ENCODE data around the gene TNNC2.
"Not testable (repeated sequence)": the region's sequence is repeated elsewhere in the genome, so short reads cannot be mapped to it uniquely, and the experiment has no call there.

The TNNC2 gene

DNA sequence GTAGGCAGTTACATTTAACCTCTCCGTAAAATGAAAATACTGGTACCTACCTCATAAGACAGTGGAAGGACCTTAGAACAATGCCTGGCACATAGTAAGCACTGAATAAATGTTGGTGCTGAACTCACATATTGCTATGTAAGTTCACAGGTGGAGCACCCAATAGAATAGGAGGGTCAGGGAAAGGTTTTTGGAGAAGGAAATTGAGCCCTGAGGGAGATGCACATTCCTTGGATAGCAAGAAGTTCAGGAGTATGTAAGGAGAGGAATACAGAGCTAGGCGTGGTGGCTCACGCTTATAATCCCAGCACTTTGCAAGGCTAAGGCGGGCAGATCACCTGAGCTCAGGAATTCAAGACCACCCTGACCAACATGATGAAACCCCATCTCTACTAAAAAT, 7.6 kb downstream of the TNNC2 start:
- no peak overlapping the region for H3K27ac Mint-ChIP-seq
- no peak for DNase-seq
- H3K4me1 Mint-ChIP-seq, result peaks cover 16 to 22% of the 10 kb centered on the region in 2 donors
- peaks cover 28 to 33% of the 10 kb centered on the region in 2 donors for H3K27me3 Mint-ChIP-seq
- no peaks in the 10 kb centered on the region for H3K36me3 Mint-ChIP-seq
- H3K9me3 Mint-ChIP-seq, result peaks cover 0 to 6% of the 10 kb centered on the region in 2 donors
- H3K4me3 Mint-ChIP-seq, result no peak overlapping the region
- no peak for ATAC-seq (replicated peaks)

DNA sequence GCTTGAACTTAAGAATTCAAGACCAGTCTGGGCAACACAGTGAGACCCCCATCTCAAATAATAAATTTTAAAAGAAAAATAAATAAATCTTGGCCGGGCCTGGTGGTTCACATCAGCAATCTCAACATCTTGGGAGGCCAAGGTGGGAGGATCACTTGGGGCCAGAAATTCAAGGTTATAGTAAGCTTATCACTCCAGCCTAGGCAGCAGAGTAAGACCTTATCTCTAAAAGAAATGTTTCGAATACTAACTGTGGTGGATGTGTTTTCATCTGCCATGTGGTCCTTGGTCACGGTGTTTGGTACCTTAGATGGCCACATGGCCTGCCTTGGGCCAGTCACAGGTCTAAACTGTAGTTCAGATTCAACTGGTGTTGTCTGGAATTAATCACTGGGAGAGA, 8.9 kb downstream of the TNNC2 start:
- ATAC-seq (replicated peaks), result no peak
- Mint-ChIP-seq H3K4me1 (peaks cover 10 to 12% of the 10 kb centered on the region in 2 donors), H3K27me3 (peaks cover 17 to 21% of the 10 kb centered on the region in 2 donors), H3K27ac (no peak overlapping the region), H3K36me3 (no peaks in the 10 kb centered on the region), H3K4me3 (no peak overlapping the region), H3K9me3 (no peaks in the 10 kb centered on the region)
- no peak for DNase-seq

DNA sequence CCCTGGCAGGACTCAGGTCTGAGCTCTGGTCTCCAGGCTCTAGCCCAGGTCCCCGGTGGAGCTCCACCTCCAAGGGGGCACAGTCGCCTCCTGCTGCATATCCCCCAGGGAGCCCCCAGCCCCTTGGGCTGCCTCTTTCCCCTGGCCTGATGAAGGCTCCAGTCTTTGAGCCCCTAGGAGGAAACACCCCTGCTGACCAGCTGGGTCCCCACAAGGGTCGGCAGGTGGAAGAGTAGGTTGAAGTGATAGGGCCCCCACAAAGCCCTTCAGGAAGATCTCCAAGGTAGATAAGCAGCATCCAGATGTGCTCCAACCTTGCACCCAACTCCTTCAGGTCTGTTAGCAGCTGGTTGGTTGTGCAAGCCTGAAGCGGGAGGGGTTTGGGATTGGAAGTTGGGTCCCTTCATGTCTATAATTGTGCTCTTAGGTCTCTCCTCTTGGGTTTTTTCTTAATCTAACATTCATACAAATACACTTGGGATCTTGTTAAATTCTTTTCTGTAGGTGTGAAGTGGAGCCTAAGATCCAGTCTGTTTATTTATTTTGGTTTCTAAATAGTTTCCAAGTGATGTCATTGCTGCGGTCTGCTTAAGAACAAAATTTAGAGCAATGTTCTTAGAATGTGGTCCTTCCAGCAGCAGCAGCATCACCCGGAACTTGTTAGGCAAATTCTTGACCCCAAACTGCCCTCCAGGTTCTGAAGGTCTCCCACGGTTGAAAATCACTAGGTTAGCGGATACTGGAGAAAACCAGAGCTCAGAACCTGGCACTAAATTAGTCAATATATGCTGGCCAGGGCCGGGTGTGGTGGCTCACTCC, 9.5 kb downstream of the TNNC2 start:
- H3K27me3 Mint-ChIP-seq, result peaks cover 13 to 15% of the 10 kb centered on the region in 2 donors
- H3K9me3 Mint-ChIP-seq, result no peaks in the 10 kb centered on the region
- H3K4me3 Mint-ChIP-seq, result no peak overlapping the region
- no peak overlapping the region for H3K27ac Mint-ChIP-seq
- ATAC-seq (replicated peaks) (no peak), DNase-seq (no peak)
- no peaks in the 10 kb centered on the region for H3K36me3 Mint-ChIP-seq
- peaks cover 10% of the 10 kb centered on the region in 2 donors for H3K4me1 Mint-ChIP-seq

DNA sequence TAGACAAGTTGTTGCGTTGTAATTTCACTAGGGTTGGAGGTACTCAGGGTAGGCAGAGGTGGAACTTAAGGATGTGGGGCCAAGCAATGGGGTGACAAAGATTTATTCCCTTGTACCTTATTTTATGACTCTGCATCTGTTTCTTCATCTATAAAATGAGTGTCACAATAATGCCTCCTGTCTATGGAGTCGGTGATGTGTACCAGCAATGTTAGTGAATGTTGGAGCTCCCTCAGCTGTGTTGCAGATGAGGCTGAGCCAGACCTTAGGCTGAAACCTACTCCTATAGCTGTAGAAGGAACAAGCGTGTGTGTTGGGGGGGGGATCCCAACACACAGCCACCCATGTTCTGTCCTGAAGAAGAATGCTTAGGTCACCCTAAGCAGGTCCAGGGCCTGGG, 10.2 kb downstream of the TNNC2 start:
- Mint-ChIP-seq H3K9me3 (no peaks in the 10 kb centered on the region), H3K4me3 (no peak overlapping the region), H3K27ac (no peak overlapping the region), H3K36me3 (peaks cover 0 to 3% of the 10 kb centered on the region in 2 donors), H3K4me1 (peaks cover 12 to 16% of the 10 kb centered on the region in 2 donors), H3K27me3 (peaks cover 6 to 8% of the 10 kb centered on the region in 2 donors)
- ATAC-seq (replicated peaks), result no peak
- no peak for DNase-seq

DNA sequence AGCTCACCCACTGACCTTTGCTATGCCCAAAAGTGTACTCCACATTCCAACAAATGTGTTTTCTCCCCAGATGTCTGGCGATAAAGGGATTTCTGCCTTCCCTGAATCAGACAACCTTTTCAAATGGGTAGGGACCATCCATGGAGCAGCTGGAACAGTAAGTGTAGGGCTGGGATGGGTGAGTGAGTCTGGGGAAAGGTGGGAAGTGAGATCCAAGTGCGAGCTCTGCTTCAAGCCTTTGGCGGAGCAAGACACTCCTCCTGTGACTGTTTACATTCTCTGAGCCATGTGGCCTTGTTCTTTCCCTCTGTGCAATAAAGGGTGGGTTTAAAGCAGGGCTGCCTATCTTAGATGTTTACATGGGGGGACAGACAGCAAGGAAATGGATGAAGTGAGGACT, 12.8 kb downstream of the TNNC2 start:
- ATAC-seq (replicated peaks) (no peak), DNase-seq (no peak)
- Mint-ChIP-seq H3K27ac (no peak overlapping the region), H3K27me3 (no peaks in the 10 kb centered on the region), H3K4me1 (peaks cover 10 to 13% of the 10 kb centered on the region in 2 donors), H3K4me3 (no peak overlapping the region), H3K36me3 (peaks cover 16 to 25% of the 10 kb centered on the region in 2 donors), H3K9me3 (no peaks in the 10 kb centered on the region)

DNA sequence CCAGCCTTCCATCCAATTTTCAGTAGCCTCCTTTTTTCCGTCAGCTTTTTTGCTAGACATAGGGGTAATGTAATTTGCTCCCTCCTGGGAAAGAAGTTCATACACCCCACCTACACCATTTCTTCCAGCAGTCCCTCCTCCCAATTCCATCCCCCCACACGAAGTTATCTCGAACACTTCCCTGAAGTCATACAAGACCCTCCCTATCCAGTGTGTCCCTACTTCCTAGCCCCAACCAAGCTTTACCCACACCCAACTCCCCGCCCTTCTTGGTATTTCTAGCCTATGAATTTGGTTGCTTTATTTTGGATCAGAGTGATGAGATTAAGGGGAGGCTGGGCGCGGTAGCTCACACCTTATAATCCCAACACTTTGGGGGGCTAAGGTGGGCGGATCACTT, 13.6 kb downstream of the TNNC2 start:
- Mint-ChIP-seq H3K36me3 (peaks cover 18 to 28% of the 10 kb centered on the region in 2 donors), H3K4me1 (peaks cover 9 to 13% of the 10 kb centered on the region in 2 donors), H3K27me3 (no peaks in the 10 kb centered on the region), H3K9me3 (no peaks in the 10 kb centered on the region), H3K4me3 (peak overlapping the region; percentile 88 to 93), H3K27ac (peak overlapping the region; percentile 54)
- DNase-seq (no peak), ATAC-seq (replicated peaks) (no peak)

DNA sequence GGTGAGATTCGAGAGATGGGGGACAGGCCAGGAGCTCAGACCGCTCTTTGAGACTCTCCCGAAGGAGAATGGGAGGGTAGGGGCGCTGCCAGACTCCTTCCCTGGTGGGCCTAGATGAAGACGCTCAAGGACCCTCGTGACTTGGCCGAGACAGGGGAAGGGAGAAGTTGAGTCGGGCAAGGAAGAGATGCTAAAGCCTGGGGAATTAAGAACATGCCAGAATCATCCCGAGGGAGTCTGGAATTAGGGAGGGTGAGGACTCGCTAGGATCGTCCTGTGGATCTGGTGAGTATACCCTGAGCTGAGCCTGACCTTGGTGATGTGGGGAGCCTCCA, 14.1 kb downstream of the TNNC2 start:
- ATAC-seq (replicated peaks), result no peak
- H3K36me3 Mint-ChIP-seq, result peaks cover 18 to 31% of the 10 kb centered on the region in 2 donors
- peak overlapping the region; percentile 88 to 93 for H3K4me3 Mint-ChIP-seq
- H3K27ac Mint-ChIP-seq, result peak overlapping the region; percentile 87
- DNase-seq, result no peak
- H3K27me3 Mint-ChIP-seq, result no peaks in the 10 kb centered on the region
- peaks cover 8 to 13% of the 10 kb centered on the region in 2 donors for H3K4me1 Mint-ChIP-seq
- H3K9me3 Mint-ChIP-seq, result no peaks in the 10 kb centered on the region

DNA sequence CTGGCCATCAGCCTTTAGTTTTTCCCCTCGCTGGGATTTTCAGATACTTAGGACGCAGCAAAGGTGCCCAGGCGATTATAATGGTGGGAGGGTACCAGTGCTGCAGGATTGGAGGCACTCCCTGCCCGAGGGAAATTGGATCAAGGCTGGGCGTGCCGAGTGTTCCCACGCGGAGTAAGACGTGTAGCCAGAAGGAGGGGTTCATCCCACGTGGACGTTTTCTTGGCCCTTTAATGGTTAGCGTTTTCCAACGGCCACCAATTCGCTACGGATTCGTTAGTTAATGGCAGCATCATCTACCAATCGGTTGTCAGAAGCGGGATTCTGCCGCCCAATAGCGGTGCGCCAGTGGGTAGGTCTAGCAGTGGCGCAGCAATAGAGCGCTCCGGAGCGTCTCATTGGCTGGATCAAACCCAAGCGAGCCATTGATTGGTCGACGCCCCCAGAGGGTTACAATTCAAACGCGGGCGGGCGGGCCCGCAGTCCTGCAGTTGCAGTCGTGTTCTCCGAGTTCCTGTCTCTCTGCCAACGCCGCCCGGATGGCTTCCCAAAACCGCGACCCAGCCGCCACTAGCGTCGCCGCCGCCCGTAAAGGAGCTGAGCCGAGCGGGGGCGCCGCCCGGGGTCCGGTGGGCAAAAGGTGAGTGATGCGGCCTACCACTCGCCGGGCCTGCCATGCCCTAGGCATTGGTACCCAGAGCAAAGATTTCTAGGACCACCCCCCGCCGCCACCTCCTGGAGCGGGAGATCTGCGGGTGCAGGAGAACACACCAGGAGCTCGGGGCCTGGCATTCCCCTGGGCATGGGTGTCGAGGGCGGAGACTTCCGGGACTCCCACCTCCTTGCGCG, 14.7 kb downstream of the TNNC2 start, which contains the start of gene UBE2C:
Gene UBE2C (plus strand): TSS at position 488 of the 849 bp plus-strand sequence. CDS start 52 bp downstream, at position 540.
- peak within 1 kb of the TSS; percentile 87 for H3K27ac Mint-ChIP-seq

DNA sequence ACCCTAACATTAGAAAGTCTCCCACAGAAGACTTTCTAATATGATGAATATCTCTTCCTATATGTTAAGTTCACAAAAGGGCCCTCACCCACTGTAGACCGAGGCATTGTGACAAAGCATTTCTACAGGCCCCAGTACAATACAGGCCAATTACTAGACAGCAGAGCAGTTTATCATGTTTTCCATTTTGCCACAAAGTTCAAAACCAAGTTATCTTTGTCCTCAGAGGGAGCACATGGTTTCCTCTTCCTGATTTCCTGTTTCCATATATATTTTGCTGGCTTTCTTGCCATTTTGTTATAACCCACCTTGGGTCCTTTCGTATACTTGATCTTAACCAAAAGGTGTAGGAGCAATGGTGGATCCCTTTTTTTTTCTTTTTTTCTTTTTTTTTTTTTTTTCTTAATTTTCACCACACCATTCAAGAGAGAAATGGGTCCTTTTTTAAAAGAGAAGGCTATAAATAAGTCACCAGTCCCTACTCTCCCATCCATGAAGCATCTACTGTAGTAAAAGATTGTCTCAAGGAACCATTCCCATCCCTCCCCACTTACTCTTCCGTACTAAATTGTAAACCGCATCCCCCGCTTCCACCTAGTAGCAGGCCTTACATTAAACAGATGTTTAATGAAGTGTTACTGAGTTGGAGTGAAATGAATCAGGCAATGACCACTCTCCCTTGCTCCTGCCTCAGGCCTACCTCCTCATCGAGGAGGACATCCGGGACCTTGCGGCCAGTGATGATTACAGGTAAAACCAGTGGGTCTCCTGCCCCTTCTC, 16.7 kb downstream of the TNNC2 start:
- ATAC-seq (replicated peaks) (no peak), DNase-seq (no peak)
- peaks cover 8 to 13% of the 10 kb centered on the region in 2 donors for H3K4me1 Mint-ChIP-seq
- H3K27ac Mint-ChIP-seq, result no peak overlapping the region
- no peak overlapping the region for H3K4me3 Mint-ChIP-seq
- peaks cover 23 to 38% of the 10 kb centered on the region in 2 donors for H3K36me3 Mint-ChIP-seq
- no peaks in the 10 kb centered on the region for H3K9me3 Mint-ChIP-seq
- H3K27me3 Mint-ChIP-seq, result no peaks in the 10 kb centered on the region

More for the DNA sequence above, 14.7 kb downstream of the TNNC2 start, which contains the start of gene UBE2C:
- Mint-ChIP-seq H3K9me3 (no peaks in the 10 kb centered on the region), H3K4me1 (peaks cover 8 to 13% of the 10 kb centered on the region in 2 donors), H3K36me3 (peaks cover 18 to 33% of the 10 kb centered on the region in 2 donors), H3K4me3 (peak within 1 kb of the TSS; percentile 88 to 93), H3K27me3 (no peaks in the 10 kb centered on the region)
- ATAC-seq (replicated peaks) (peak; percentile 99 to 100), DNase-seq (peak; percentile 95)

DNA sequence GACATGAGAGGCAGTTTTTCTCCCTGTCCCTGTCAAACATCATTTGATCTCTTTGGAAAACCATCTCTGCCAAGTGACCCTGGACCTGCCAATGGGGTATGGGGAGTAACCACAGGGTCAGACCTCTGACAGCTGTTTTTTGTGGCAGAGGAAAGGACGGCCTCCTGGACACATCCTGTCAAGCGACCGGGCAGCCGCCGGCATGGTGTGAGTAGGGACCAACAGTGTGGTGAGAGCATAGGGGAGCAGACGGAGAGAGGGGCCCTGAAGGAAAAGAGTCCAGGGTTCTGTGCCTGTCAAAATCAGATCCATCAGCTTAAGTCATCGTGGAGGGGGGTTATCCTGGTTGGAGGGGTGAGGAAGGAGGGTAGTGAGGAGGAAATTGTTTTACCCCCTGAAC, 25.3 kb downstream of the TNNC2 start:
- DNase-seq, result no peak
- ATAC-seq (replicated peaks), result no peak
- peaks cover 6 to 13% of the 10 kb centered on the region in 2 donors for H3K4me1 Mint-ChIP-seq
- H3K9me3 Mint-ChIP-seq, result no peaks in the 10 kb centered on the region
- no peaks in the 10 kb centered on the region for H3K27me3 Mint-ChIP-seq
- no peak overlapping the region for H3K27ac Mint-ChIP-seq
- peaks cover 27 to 41% of the 10 kb centered on the region in 2 donors for H3K36me3 Mint-ChIP-seq
- no peak overlapping the region for H3K4me3 Mint-ChIP-seq

DNA sequence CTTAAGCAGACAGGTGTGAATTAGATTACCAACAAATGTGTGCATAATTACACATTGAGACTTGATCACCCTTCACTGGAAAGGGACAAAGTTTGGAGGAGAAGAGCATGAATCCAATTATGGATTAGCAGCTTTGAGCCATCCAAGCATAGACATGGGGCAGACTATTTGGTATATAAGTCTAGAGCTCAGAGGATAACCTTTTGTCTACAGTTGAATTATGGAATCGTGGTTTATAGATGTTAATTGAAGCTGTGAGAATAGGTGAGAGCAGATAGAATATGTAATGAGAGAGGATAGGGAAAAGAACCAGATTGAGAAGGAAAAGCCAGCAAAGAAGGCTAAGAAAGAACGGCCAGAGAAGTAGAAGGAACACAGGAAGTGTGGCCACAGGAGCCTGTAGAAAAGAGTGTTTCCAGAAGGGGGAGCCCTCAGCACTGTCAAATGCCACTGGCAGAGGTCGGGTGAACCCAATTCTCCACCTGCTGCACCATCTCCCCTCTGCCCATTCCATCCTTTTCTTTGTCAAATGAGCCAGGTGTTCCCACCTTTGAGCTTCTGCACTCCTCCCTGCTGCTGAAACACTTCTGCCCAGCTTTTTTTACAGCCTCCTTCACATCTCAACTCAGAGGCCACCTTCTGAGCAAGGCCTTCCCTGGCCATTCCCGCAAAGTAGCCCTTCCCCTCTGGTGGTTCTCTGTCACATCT, 28.0 kb downstream of the TNNC2 start:
- peaks cover 20 to 47% of the 10 kb centered on the region in 2 donors for H3K36me3 Mint-ChIP-seq
- H3K4me3 Mint-ChIP-seq, result no peak overlapping the region
- H3K4me1 Mint-ChIP-seq, result peaks cover 10 to 13% of the 10 kb centered on the region in 2 donors
- DNase-seq, result peak; percentile 24
- ATAC-seq (replicated peaks), result peak; percentile 79 to 81
- peak overlapping the region; percentile 38 for H3K27ac Mint-ChIP-seq
- no peaks in the 10 kb centered on the region for H3K27me3 Mint-ChIP-seq
- no peaks in the 10 kb centered on the region for H3K9me3 Mint-ChIP-seq

DNA sequence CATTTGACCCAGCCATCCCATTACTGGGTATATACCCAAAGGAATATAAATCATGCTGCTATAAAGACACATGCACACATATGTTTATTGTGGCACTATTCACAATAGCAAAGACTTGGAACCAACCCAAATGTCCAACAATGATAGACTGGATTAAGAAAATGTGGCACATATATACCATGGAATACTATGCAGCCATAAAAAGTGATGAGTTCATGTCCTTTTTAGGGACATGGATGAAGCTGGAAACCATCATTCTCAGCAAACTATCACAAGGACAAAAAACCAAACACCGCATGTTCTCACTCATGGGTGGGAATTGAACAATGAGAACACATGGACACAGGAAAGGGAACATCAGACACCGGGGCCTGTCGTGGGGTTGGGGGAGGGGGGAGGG, 29.2 kb downstream of the TNNC2 start:
- H3K9me3 Mint-ChIP-seq; ATAC-seq (replicated peaks); DNase-seq; H3K27me3 Mint-ChIP-seq; H3K4me3 Mint-ChIP-seq; H3K27ac Mint-ChIP-seq: not testable (repeated sequence)
- Mint-ChIP-seq H3K4me1 (peaks cover 10 to 15% of the 10 kb centered on the region in 2 donors), H3K36me3 (peaks cover 15 to 47% of the 10 kb centered on the region in 2 donors)

DNA sequence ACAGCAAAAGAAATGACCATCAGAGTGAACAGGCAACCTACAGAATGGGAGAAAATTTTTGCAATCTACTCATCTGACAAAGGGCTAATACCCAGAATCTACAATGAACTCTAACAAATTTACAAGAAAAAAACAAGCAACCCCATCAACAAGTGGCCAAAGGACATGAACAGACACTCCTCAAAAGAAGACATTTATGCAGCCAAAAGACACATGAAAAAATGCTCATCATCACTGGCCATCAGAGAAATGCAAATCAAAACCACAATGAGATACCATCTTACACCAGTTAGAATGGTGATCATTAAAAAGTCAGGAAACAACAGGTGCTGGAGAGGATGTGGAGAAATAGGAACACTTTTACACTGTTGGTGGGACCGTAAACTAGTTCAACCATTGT, 29.6 kb downstream of the TNNC2 start:
- H3K4me1 Mint-ChIP-seq, result peaks cover 14 to 20% of the 10 kb centered on the region in 2 donors
- not testable (repeated sequence) for H3K9me3 Mint-ChIP-seq; DNase-seq; H3K27ac Mint-ChIP-seq; H3K4me3 Mint-ChIP-seq; ATAC-seq (replicated peaks); H3K27me3 Mint-ChIP-seq
- H3K36me3 Mint-ChIP-seq, result peaks cover 17 to 50% of the 10 kb centered on the region in 2 donors

All from stimulated activated naive B cell treated with anti-CD40 and anti-IgM and Interleukin-4, amounts not matched to agents 10 μg/mL and 1 μg/mL and 100 μg/mL, for 72 hours (primary cell).